CD4-positive, alpha-beta T cell treated with Interferon gamma for 1 hour (primary cell): Measurements from ENCODE around the gene AMD1.
"Not testable (repeated sequence)": the region's sequence is repeated elsewhere in the genome, so short reads cannot be mapped to it uniquely, and the experiment has no call there.

ENCODE experiments used
- DNase-seq: peaks from one replicate; pipeline ENCODE4 v3.0.0-alpha.2; 2020

Gene AMD1

GRCh38 chr6:110878751-110879522 is 4.4 kb downstream of the AMD1 start:
- peak; percentile 21 for DNase-seq

- DNase-seq, result no peak
Observed at GRCh38 chr6:110880651-110881050, 6.1 kb downstream of the AMD1 start.

- no peak for DNase-seq
Observed at GRCh38 chr6:110881546-110882273, 7.1 kb downstream of the AMD1 start.

GRCh38 chr6:110882274-110882619 is 7.7 kb downstream of the AMD1 start:
- DNase-seq, result no peak

GRCh38 chr6:110882824-110883554 is 8.4 kb downstream of the AMD1 start:
- DNase-seq, result no peak

- DNase-seq, result no peak
Observed at GRCh38 chr6:110884321-110884720, 9.7 kb downstream of the AMD1 start.

GRCh38 chr6:110885526-110885925 is 10.9 kb downstream of the AMD1 start:
- no peak for DNase-seq

- DNase-seq, result no peak
Observed at GRCh38 chr6:110886555-110887167, 12.1 kb downstream of the AMD1 start.

GRCh38 chr6:110890288-110890687 is 15.7 kb downstream of the AMD1 start:
- DNase-seq, result no peak

- DNase-seq, result no peak
Observed at GRCh38 chr6:110895907-110896608, 21.5 kb downstream of the AMD1 start.

GRCh38 chr6:110897433-110897832 is 22.8 kb downstream of the AMD1 start:
- no peak for DNase-seq

- DNase-seq, result no peak
Observed at GRCh38 chr6:110898111-110898510, 23.5 kb downstream of the AMD1 start.

- DNase-seq, result no peak
Observed at GRCh38 chr6:110900028-110900598, 25.5 kb downstream of the AMD1 start.

- DNase-seq, result not testable (repeated sequence)
Observed at GRCh38 chr6:110901601-110902000, 27.0 kb downstream of the AMD1 start.

- no peak for DNase-seq
Observed at GRCh38 chr6:110902091-110902490, 27.5 kb downstream of the AMD1 start.

GRCh38 chr6:110906273-110906672 is 31.7 kb downstream of the AMD1 start:
- not testable (repeated sequence) for DNase-seq

- no peak for DNase-seq
Observed at GRCh38 chr6:110930781-110931180, 56.2 kb downstream of the AMD1 start.

- no peak for DNase-seq
Observed at GRCh38 chr6:110933912-110934311, 59.3 kb downstream of the AMD1 start.

GRCh38 chr6:110934381-110934898 is 59.9 kb downstream of the AMD1 start:
- DNase-seq, result no peak

GRCh38 chr6:110935171-110935570 is 60.6 kb downstream of the AMD1 start:
- no peak for DNase-seq

GRCh38 chr6:110938171-110938570 is 63.6 kb downstream of the AMD1 start:
- DNase-seq, result no peak
